ENCODE measurements around the gene RPS6KA5.

DNA sequence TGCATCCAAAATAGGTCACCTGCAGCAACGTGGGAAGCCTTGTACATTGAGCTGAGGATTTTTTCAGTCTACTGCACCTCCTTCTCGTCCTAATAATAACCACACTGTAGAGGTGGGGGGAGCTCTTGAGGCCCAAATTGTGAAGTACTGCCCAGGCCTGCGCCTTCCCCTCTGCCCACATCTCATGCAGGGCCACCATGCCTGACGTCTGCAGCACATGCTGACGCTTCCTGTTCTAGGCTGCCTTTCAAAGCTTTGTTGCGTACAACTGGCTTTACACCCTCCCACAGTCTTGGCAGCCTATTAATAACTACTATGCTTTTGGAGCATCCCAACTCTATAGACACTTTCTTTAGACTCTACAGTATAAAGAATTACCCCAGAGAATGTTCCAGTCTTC is 217.7 kb downstream of the RPS6KA5 start:
- TF ChIP-seq, protein P1, sequence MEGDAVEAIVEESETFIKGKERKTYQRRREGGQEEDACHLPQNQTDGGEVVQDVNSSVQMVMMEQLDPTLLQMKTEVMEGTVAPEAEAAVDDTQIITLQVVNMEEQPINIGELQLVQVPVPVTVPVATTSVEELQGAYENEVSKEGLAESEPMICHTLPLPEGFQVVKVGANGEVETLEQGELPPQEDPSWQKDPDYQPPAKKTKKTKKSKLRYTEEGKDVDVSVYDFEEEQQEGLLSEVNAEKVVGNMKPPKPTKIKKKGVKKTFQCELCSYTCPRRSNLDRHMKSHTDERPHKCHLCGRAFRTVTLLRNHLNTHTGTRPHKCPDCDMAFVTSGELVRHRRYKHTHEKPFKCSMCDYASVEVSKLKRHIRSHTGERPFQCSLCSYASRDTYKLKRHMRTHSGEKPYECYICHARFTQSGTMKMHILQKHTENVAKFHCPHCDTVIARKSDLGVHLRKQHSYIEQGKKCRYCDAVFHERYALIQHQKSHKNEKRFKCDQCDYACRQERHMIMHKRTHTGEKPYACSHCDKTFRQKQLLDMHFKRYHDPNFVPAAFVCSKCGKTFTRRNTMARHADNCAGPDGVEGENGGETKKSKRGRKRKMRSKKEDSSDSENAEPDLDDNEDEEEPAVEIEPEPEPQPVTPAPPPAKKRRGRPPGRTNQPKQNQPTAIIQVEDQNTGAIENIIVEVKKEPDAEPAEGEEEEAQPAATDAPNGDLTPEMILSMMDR (IDR thresholded peaks at IDR 0.05): no peak
- no peak for TF ChIP-seq EZH2 (IDR thresholded peaks at IDR 0.05; ENCODE audit: borderline replicate concordance, insufficient read depth, low read depth, low read length, poor library complexity, severe bottlenecking)
